ENCODE measurements around the gene SLC47A2. TPM values are rescaled to one million over a fixed set of nuclear protein-coding genes. Genes with fewer than 3 reads are reported as not detected.

Gene SLC47A2
- total and polyA plus RNA-seq, 3 experiments from 2014 or later: not detected

DNA sequence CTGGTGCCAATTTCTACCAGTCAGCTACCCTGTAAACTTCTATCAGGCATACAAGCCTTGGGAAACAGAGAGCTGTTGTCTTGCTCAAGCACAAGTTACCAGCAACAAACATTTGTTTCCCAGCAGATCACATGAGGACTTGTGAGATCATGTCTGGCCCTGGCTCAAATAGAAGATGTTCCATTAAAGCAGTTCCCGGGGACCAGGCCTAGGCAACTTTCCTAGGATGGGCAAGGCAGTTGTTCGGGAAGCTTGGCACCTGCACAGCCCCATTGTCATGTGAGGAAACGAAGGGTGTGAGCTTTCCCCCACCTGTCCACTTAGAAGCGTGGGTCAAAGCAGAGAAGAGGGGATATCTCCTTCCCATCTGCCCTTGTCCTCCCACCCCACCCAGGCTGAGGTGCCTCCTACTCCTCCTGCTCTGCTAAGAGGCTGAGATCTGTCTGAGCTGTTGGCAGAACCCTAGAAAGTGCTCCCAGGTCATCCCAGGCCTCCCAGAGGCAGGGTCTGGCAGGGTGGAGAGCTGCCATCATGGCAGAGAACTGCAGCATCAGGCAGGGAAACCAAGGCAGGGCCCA lies 11.2 kb upstream of the SLC47A2 start:
- ChIA-PET POLR2A (no interaction called here), CTCF (interaction anchor here (1.2 to 4.4 kb wide), 3 partner anchors 18 to 79 kb away, joined by 3 to 19 read pairs (median 7); partner anchors contain the start of gene ALDH3A2)
- peak overlapping the region in 1 of 8 donors; percentile 32 for H3K27ac Mint-ChIP-seq
- H3K4me3 Mint-ChIP-seq: no peak overlapping the region
- H3K27ac ChIP-seq (ENCODE audit: low read depth, low read length): no peak overlapping the region
- H3K27me3 ChIP-seq (ENCODE audit: insufficient read depth, low read length, poor library complexity, severe bottlenecking): no peaks in the 10 kb centered on the region
- H3K36me3 Mint-ChIP-seq: no peaks in the 10 kb centered on the region
- H3K4me1 Mint-ChIP-seq: peaks cover 16 to 19% (median 19%) of the 10 kb centered on the region in 3 donors
- H3K36me3 ChIP-seq (ENCODE audit: insufficient read depth, low read length): no peaks in the 10 kb centered on the region
- DNase-seq: peak in 1 of 5 donors; percentile 38
- no peaks in the 10 kb centered on the region for H3K9me3 Mint-ChIP-seq
- H3K4me3 ChIP-seq (ENCODE audit: low read length): no peak overlapping the region
- H3K9me3 ChIP-seq (ENCODE audit: low read length): no peaks in the 10 kb centered on the region
- H3K4me1 ChIP-seq (ENCODE audit: insufficient read depth, low read length): peaks cover 17% of the 10 kb centered on the region
- H3K27me3 Mint-ChIP-seq: no peaks in the 10 kb centered on the region

DNA sequence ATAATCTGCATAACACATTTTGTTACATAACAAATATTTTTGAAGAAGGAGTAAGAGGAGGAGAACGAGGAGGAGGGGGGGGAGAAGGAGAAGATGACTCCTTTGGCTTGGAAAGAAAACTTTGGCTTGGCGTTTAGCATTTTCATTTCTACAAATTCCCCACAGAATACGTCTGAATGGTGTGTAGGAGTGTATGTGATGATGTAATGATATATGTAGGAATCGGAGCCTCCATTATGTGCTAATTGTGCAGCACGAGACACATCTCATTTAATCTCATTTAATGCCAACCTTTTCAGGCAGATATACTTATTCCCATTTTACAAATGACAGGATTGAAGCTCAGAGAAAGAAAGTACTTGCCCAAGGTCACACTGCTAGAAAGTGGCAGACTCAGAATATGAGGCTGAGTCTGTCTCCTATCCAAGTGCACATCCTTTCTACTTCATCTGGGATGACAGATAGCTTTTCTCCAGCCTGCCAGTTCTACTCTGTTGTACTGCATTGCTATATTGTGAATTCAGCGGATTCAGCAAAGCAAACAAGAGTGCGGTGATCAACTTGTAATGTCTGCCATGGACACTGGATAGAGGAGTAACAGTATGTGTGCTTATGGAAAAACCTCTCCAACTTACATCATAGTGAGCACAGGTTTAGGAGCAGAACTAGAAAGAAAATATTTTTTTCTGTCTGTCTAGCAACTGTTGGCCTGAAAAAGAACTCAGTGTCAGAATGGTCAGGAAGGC lies 10.4 kb upstream of the SLC47A2 start:
- H3K27me3 Mint-ChIP-seq: no peaks in the 10 kb centered on the region
- H3K4me3 Mint-ChIP-seq: no peak overlapping the region
- Histone ChIP-seq H3K36me3 (ENCODE audit: insufficient read depth, low read length) (no peaks in the 10 kb centered on the region), H3K4me1 (ENCODE audit: insufficient read depth, low read length) (peaks cover 17% of the 10 kb centered on the region), H3K9me3 (ENCODE audit: low read length) (no peaks in the 10 kb centered on the region), H3K27ac (ENCODE audit: low read depth, low read length) (no peak overlapping the region), H3K4me3 (ENCODE audit: low read length) (no peak overlapping the region), H3K27me3 (ENCODE audit: insufficient read depth, low read length, poor library complexity, severe bottlenecking) (no peaks in the 10 kb centered on the region)
- no peak for DNase-seq
- peaks cover 16 to 19% (median 19%) of the 10 kb centered on the region in 3 donors for H3K4me1 Mint-ChIP-seq
- peak overlapping the region in 2 of 8 donors; percentile 32 to 71 for H3K27ac Mint-ChIP-seq
- H3K36me3 Mint-ChIP-seq: no peaks in the 10 kb centered on the region
- H3K9me3 Mint-ChIP-seq: no peaks in the 10 kb centered on the region
- CTCF ChIA-PET: interaction anchor here (2.2 to 4.4 kb wide), 2 partner anchors 19 to 40 kb away, joined by 7 to 19 read pairs; no protein-coding TSS in a partner anchor
- POLR2A ChIA-PET: no interaction called here

DNA sequence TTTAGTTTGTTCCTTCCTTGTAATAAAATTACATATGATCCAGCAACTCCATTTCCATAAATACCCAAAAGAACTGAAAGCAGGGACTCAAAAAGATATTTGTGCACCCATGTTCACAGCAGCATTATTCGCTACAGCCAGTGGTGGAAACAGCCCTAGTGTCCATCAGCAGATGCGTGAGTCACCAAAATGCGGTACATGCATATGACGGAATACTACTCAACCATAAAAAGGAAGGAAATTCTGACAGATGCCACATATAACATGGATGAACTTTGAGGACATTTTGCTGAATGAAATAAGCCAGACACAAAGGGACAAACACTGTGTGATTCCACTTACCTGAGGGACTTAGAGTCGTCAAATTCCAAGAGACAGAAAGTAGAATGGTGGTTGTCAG lies 9.1 kb upstream of the SLC47A2 start:
- Histone ChIP-seq H3K27ac (ENCODE audit: low read depth, low read length) (no peak overlapping the region), H3K27me3 (ENCODE audit: insufficient read depth, low read length, poor library complexity, severe bottlenecking) (no peaks in the 10 kb centered on the region), H3K9me3 (ENCODE audit: low read length) (no peaks in the 10 kb centered on the region), H3K36me3 (ENCODE audit: insufficient read depth, low read length) (no peaks in the 10 kb centered on the region), H3K4me1 (ENCODE audit: insufficient read depth, low read length) (peaks cover 17% of the 10 kb centered on the region), H3K4me3 (ENCODE audit: low read length) (no peak overlapping the region)
- peaks cover 16 to 19% (median 19%) of the 10 kb centered on the region in 3 donors for H3K4me1 Mint-ChIP-seq
- POLR2A ChIA-PET: no interaction called here
- H3K4me3 Mint-ChIP-seq: peak overlapping the region in 5 of 7 donors; percentile 39 to 81 (median 77)
- peak overlapping the region in 5 of 8 donors; percentile 4 to 89 (median 50) for H3K27ac Mint-ChIP-seq
- no peak for DNase-seq
- H3K27me3 Mint-ChIP-seq: peaks cover 0 to 6% of the 10 kb centered on the region in 2 donors
- H3K9me3 Mint-ChIP-seq: no peaks in the 10 kb centered on the region
- no peaks in the 10 kb centered on the region for H3K36me3 Mint-ChIP-seq
- CTCF ChIA-PET: interaction anchor here (4.4 kb wide), 1 partner anchor 20 kb away, joined by 19 read pairs; no protein-coding TSS in a partner anchor

DNA sequence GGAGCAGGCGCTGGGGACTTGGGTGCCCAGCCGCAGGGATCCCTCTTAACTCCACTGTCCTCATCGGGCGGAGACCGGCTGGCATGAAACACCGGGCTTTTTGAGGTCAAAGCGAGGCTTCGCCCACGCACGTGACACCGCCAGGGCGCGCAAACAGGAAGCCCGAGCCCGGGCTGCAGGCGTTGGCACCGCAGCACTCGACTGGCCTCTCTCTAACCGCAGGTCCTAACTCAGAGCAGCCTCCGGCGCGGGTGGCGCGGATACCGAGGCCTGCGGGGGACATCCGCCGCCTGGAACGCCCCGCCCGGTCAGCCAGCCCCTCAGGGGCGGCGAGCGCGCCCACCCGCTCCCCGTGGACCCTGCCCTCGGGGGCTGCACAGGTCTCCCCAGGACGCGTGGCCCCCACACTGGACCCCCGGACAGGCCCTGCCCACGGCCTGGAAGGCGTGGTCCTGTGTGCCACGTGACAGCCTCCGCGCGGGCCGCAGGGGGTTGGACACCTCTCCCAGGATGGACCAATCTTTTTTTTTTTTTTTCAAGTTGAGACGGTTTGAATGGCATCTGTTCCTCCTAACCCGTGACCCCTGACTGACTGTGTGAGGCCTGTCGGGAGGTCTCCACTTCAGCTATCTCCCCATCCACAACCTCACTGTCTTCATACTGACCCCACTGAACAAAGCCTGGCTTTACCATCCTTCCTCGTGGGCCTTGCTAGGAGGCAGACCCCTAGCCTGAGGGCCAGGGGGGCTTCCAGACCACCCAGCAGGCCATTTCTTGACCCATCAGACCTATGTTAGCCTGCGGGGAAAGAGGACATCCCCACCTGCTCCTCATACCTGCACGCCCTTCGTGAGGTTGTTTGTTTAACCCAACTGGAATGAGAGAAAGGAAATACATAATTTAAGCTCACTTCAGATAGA lies 8.4 kb upstream of the SLC47A2 start:
- POLR2A ChIA-PET: no interaction called here

DNA sequence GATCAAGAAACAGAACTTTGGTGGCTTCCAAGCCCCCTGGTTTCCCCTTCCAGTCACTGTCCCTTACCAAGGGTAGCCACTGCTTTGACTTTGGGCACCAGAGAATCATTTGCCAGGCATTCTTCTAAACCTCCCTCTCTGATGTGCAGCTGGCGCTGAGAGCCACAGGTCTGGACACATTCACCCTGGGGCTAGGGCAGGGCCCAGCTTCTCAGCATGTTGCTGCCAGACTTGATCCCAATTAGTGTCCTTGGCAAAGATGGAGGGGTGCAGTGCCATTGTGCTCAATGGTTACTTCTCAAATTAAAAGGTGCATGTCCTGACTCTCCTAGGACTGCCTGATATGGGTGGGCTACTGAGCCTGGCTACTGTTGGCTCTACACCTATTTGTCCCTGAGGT lies 7.6 kb upstream of the SLC47A2 start:
- Mint-ChIP-seq H3K27me3 (peaks cover 3 to 8% of the 10 kb centered on the region in 2 donors), H3K9me3 (no peaks in the 10 kb centered on the region), H3K27ac (peak overlapping the region in 6 of 8 donors; percentile 8 to 79 (median 45)), H3K4me1 (peaks cover 16 to 19% (median 19%) of the 10 kb centered on the region in 3 donors), H3K4me3 (peak overlapping the region in 5 of 7 donors; percentile 61 to 75 (median 70)), H3K36me3 (no peaks in the 10 kb centered on the region)
- no peaks in the 10 kb centered on the region for H3K36me3 ChIP-seq (ENCODE audit: insufficient read depth, low read length)
- no peak for DNase-seq
- ChIA-PET POLR2A (no interaction called here), CTCF (no interaction called here)
- no peaks in the 10 kb centered on the region for H3K9me3 ChIP-seq (ENCODE audit: low read length)
- peak overlapping the region; percentile 34 for H3K4me3 ChIP-seq (ENCODE audit: low read length)
- no peak overlapping the region for H3K27ac ChIP-seq (ENCODE audit: low read depth, low read length)
- H3K4me1 ChIP-seq (ENCODE audit: insufficient read depth, low read length): peaks cover 17% of the 10 kb centered on the region
- no peaks in the 10 kb centered on the region for H3K27me3 ChIP-seq (ENCODE audit: insufficient read depth, low read length, poor library complexity, severe bottlenecking)

More for the DNA sequence above, 8.4 kb upstream of the SLC47A2 start:
- Histone ChIP-seq H3K4me3 (ENCODE audit: low read length) (peak overlapping the region; percentile 34), H3K36me3 (ENCODE audit: insufficient read depth, low read length) (no peaks in the 10 kb centered on the region), H3K27ac (ENCODE audit: low read depth, low read length) (no peak overlapping the region), H3K4me1 (ENCODE audit: insufficient read depth, low read length) (peaks cover 17% of the 10 kb centered on the region), H3K27me3 (ENCODE audit: insufficient read depth, low read length, poor library complexity, severe bottlenecking) (no peaks in the 10 kb centered on the region), H3K9me3 (ENCODE audit: low read length) (no peaks in the 10 kb centered on the region)
- Mint-ChIP-seq H3K27me3 (peaks cover 2 to 8% of the 10 kb centered on the region in 2 donors), H3K4me1 (peaks cover 16 to 19% (median 19%) of the 10 kb centered on the region in 3 donors), H3K27ac (peak overlapping the region in 7 of 8 donors; percentile 50 to 94 (median 72)), H3K9me3 (no peaks in the 10 kb centered on the region), H3K36me3 (no peaks in the 10 kb centered on the region), H3K4me3 (peak overlapping the region; percentile 39 to 81 (median 75))
- DNase-seq: peak in 3 of 5 donors; percentile 18 to 30 (median 29)
- CTCF ChIA-PET: no interaction called here

DNA sequence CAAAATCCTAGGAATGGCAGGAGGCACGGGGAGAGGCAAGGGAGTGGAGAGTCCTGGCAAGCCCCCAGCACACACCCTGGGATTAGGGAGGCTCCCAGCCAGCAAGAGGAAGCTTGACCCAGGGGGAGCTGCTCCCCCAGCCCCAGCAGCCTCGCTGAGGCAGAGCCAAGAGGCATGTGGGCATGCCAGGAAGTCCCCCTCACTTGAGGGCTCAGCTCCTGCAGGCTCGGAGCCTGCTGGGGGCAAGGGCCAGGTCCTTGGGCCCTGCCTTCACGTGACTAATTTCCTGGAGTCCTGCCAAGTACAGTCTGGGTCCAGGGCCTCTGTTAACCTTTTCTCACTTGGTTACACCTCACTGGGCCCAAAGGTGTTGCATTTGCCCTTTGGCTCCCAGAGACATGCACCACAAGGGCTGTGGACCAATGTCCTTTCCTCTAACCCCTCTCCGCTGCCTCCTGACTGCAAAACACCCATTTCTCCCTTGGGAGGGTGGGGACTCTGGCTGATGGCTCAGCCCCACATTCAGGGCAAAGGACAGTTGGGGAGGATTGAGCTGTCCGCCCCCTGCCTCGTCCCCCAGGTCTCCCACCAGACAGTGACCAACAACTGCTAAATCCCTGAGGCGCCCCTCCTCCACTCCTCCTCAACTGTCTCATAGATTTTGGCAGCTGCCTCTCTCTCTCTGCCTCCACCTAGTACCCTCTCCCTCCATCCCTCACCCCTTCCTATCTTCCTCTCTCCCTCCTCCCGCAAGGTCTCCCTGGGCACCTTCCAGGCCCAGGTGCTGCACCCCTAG lies 4.4 kb upstream of the SLC47A2 start:
- ChIA-PET CTCF (interaction anchor here (1.8 kb wide), 1 partner anchor 24 kb away, joined by 4 read pairs; no protein-coding TSS in a partner anchor), POLR2A (interaction anchor here (0.6 kb wide), 1 partner anchor 26 kb away, joined by 3 read pairs; no protein-coding TSS in a partner anchor)
- Histone ChIP-seq H3K9me3 (ENCODE audit: low read length) (no peaks in the 10 kb centered on the region), H3K4me1 (ENCODE audit: insufficient read depth, low read length) (peaks cover 17% of the 10 kb centered on the region), H3K36me3 (ENCODE audit: insufficient read depth, low read length) (no peaks in the 10 kb centered on the region), H3K27me3 (ENCODE audit: insufficient read depth, low read length, poor library complexity, severe bottlenecking) (no peaks in the 10 kb centered on the region), H3K4me3 (ENCODE audit: low read length) (no peak overlapping the region), H3K27ac (ENCODE audit: low read depth, low read length) (no peak overlapping the region)
- peaks cover 3 to 8% of the 10 kb centered on the region in 2 donors for H3K27me3 Mint-ChIP-seq
- no peaks in the 10 kb centered on the region for H3K9me3 Mint-ChIP-seq
- peak overlapping the region in 1 of 8 donors; percentile 6 for H3K27ac Mint-ChIP-seq
- DNase-seq: no peak
- no peaks in the 10 kb centered on the region for H3K36me3 Mint-ChIP-seq
- H3K4me3 Mint-ChIP-seq: no peak overlapping the region
- H3K4me1 Mint-ChIP-seq: peaks cover 16 to 19% (median 17%) of the 10 kb centered on the region in 3 donors

DNA sequence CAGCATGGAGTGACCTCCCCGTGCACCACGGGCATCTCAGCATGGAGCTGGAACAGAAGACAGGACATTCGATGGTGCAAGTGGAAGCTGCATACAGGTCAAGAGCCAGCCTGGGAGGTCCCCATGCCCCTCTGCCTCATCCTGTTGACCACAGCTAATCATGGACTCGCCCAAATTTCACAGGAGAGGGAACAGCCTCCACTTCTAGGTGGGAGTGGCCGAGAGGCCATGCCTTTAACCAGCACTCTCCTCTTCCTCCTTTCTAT lies 3.8 kb upstream of the SLC47A2 start:
- H3K9me3 Mint-ChIP-seq: no peaks in the 10 kb centered on the region
- peaks cover 3 to 8% of the 10 kb centered on the region in 2 donors for H3K27me3 Mint-ChIP-seq
- no peak overlapping the region for H3K4me3 Mint-ChIP-seq
- POLR2A ChIA-PET: no interaction called here
- Histone ChIP-seq H3K27me3 (ENCODE audit: insufficient read depth, low read length, poor library complexity, severe bottlenecking) (no peaks in the 10 kb centered on the region), H3K9me3 (ENCODE audit: low read length) (no peaks in the 10 kb centered on the region), H3K27ac (ENCODE audit: low read depth, low read length) (no peak overlapping the region), H3K4me3 (ENCODE audit: low read length) (no peak overlapping the region), H3K36me3 (ENCODE audit: insufficient read depth, low read length) (no peaks in the 10 kb centered on the region), H3K4me1 (ENCODE audit: insufficient read depth, low read length) (peaks cover 12% of the 10 kb centered on the region)
- DNase-seq: no peak
- peaks cover 10 to 12% (median 12%) of the 10 kb centered on the region in 3 donors for H3K4me1 Mint-ChIP-seq
- H3K36me3 Mint-ChIP-seq: no peaks in the 10 kb centered on the region
- peak overlapping the region in 1 of 8 donors; percentile 77 for H3K27ac Mint-ChIP-seq
- CTCF ChIA-PET: no interaction called here

All from CD8-positive, alpha-beta memory T cell (primary cell).